ENCODE measurements around the gene CST11.

CST11 gene

DNA sequence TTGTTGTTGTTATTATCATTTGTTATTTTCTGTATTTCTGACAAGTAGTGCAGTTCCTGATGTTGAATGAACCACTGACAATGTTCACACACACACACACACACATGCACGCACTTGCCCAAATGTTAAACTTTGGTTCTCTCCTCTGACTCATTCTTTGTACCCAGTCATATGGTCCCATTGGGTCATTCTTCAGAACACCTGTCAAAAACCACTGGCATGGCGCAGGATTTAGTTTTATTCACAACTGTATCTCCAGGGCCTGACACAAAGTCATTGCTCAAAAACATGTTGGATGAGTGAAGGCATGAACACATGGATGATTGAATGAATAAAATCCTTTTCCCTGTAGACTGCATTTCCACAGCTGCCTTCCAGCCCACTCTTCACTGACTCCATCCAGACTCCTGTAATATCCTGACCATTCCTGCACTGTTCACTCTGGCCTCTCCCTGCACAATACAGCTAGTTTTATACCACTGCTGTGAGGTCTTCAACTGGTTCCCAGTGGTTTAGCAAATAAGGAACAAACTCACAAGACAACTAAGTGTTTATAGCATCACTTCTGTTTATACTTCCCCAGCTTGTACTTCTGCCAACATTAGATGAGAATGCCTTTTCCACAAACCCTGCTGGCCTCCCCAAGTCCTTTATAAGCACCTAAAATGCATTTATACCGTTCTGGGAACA is 6.9 kb upstream of the CST11 start:
- no peak for TF ChIP-seq EZH2 (IDR thresholded peaks at IDR 0.05; ENCODE audit: borderline replicate concordance, low read length)
- TF ChIP-seq, protein P1, sequence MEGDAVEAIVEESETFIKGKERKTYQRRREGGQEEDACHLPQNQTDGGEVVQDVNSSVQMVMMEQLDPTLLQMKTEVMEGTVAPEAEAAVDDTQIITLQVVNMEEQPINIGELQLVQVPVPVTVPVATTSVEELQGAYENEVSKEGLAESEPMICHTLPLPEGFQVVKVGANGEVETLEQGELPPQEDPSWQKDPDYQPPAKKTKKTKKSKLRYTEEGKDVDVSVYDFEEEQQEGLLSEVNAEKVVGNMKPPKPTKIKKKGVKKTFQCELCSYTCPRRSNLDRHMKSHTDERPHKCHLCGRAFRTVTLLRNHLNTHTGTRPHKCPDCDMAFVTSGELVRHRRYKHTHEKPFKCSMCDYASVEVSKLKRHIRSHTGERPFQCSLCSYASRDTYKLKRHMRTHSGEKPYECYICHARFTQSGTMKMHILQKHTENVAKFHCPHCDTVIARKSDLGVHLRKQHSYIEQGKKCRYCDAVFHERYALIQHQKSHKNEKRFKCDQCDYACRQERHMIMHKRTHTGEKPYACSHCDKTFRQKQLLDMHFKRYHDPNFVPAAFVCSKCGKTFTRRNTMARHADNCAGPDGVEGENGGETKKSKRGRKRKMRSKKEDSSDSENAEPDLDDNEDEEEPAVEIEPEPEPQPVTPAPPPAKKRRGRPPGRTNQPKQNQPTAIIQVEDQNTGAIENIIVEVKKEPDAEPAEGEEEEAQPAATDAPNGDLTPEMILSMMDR (IDR thresholded peaks at IDR 0.05; ENCODE audit: low read length), result no peak
- H3F3A ChIP-seq (ENCODE audit: insufficient read depth, low read length), result no peaks in the 10 kb centered on the region
- no peaks in the 10 kb centered on the region for H4K20me1 ChIP-seq (ENCODE audit: insufficient read depth, low read length)
- H3K27ac ChIP-seq (ENCODE audit: low read depth, low read length, poor library complexity, severe bottlenecking), result no peak overlapping the region
- no peaks in the 10 kb centered on the region for H3K4me1 ChIP-seq (ENCODE audit: insufficient read depth, low read length, severe bottlenecking)
- no peak overlapping the region for H3K4me2 ChIP-seq (ENCODE audit: low read length)
- no peaks in the 10 kb centered on the region for H3K9me2 ChIP-seq (ENCODE audit: low read depth, low read length)
- no peak overlapping the region for H3K9ac ChIP-seq (ENCODE audit: low read length)
- H2AFZ ChIP-seq (ENCODE audit: low read length), result no peak overlapping the region
- no peaks in the 10 kb centered on the region for H3K9me3 ChIP-seq (ENCODE audit: low read length)
- no peak overlapping the region for H3K4me3 ChIP-seq (ENCODE audit: low read depth, low read length, poor library complexity, severe bottlenecking)
- H3K36me3 ChIP-seq (ENCODE audit: insufficient read depth, low read length), result no peaks in the 10 kb centered on the region
- no peaks in the 10 kb centered on the region for H3K79me2 ChIP-seq (ENCODE audit: insufficient read depth, low read length)
- no peaks in the 10 kb centered on the region for H3K27me3 ChIP-seq (ENCODE audit: insufficient read depth, low read length)

DNA sequence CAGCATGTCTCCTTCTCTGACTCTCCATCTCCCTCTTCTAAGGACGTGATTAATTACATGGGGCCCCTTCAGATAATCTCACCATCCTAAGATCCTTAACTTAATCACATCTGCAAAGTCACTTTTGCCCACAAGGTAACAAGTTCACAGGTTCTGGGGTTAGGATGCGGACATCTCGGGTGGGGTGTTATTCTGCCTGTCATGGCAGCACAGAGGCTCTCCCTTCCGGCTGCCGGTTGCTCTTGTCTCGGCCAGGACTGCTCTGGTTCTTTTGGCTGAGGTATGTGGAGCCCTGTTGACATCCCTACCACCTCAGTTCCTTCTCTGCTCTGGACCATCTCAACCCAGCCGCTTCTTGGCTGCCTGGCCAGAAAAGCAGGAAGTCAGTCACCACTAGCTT is 4.2 kb upstream of the CST11 start:
- Histone ChIP-seq H3K79me2 (ENCODE audit: insufficient read depth, low read length) (no peaks in the 10 kb centered on the region), H3K9me3 (ENCODE audit: low read length) (no peaks in the 10 kb centered on the region), H3K27ac (ENCODE audit: low read depth, low read length, poor library complexity, severe bottlenecking) (no peak overlapping the region), H3K4me2 (ENCODE audit: low read length) (no peak overlapping the region), H3K9me2 (ENCODE audit: low read depth, low read length) (no peaks in the 10 kb centered on the region), H3K4me3 (ENCODE audit: low read depth, low read length, poor library complexity, severe bottlenecking) (no peak overlapping the region), H3F3A (ENCODE audit: insufficient read depth, low read length) (no peaks in the 10 kb centered on the region), H3K4me1 (ENCODE audit: insufficient read depth, low read length, severe bottlenecking) (no peaks in the 10 kb centered on the region), H4K20me1 (ENCODE audit: insufficient read depth, low read length) (no peaks in the 10 kb centered on the region), H2AFZ (ENCODE audit: low read length) (no peak overlapping the region), H3K27me3 (ENCODE audit: insufficient read depth, low read length) (no peaks in the 10 kb centered on the region), H3K36me3 (ENCODE audit: insufficient read depth, low read length) (no peaks in the 10 kb centered on the region), H3K9ac (ENCODE audit: low read length) (no peak overlapping the region)
- TF ChIP-seq, protein P1 (IDR thresholded peaks at IDR 0.05; ENCODE audit: low read length), result no peak
- TF ChIP-seq EZH2 (IDR thresholded peaks at IDR 0.05; ENCODE audit: borderline replicate concordance, low read length), result no peak

DNA sequence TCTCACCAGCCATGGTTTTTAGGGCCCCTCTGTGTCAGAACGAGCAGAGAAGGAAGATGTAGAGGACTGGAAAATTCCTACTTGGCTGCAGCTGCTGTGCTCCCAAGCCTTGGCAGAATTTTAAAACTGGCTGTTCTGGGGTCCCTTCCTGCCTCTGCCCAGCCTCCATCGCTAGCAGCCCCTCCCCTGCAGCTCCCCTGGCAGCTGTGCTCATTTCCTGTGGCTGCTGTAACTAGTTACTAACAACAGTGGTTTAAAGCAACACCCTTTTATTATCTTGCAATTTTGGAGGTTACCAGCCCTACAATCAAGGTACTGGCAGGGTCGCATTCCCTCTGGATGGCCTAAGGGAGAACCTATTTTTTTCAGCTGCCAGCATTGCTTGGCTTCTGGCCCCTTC is 3.7 kb upstream of the CST11 start:
- no peaks in the 10 kb centered on the region for H3K9me2 ChIP-seq (ENCODE audit: low read depth, low read length)
- H3K27ac ChIP-seq (ENCODE audit: low read depth, low read length, poor library complexity, severe bottlenecking), result no peak overlapping the region
- no peak for TF ChIP-seq EZH2 (IDR thresholded peaks at IDR 0.05; ENCODE audit: borderline replicate concordance, low read length)
- TF ChIP-seq, protein P1 (IDR thresholded peaks at IDR 0.05; ENCODE audit: low read length), result no peak
- no peak overlapping the region for H3K4me2 ChIP-seq (ENCODE audit: low read length)
- no peak overlapping the region for H3K4me3 ChIP-seq (ENCODE audit: low read depth, low read length, poor library complexity, severe bottlenecking)
- no peaks in the 10 kb centered on the region for H4K20me1 ChIP-seq (ENCODE audit: insufficient read depth, low read length)
- no peaks in the 10 kb centered on the region for H3K36me3 ChIP-seq (ENCODE audit: insufficient read depth, low read length)
- H3K9me3 ChIP-seq (ENCODE audit: low read length), result no peaks in the 10 kb centered on the region
- no peaks in the 10 kb centered on the region for H3K79me2 ChIP-seq (ENCODE audit: insufficient read depth, low read length)
- H3K27me3 ChIP-seq (ENCODE audit: insufficient read depth, low read length), result no peaks in the 10 kb centered on the region
- H3K9ac ChIP-seq (ENCODE audit: low read length), result no peak overlapping the region
- no peak overlapping the region for H2AFZ ChIP-seq (ENCODE audit: low read length)
- H3F3A ChIP-seq (ENCODE audit: insufficient read depth, low read length), result no peaks in the 10 kb centered on the region
- no peaks in the 10 kb centered on the region for H3K4me1 ChIP-seq (ENCODE audit: insufficient read depth, low read length, severe bottlenecking)

Measured in OCI-LY1 (cell line).